ENCODE data around the gene MT1HL1.

The MT1HL1 gene

GRCh38 chr1:237004116-237004515, at the start of gene MT1HL1:
Gene MT1HL1, minus strand, starts transcription at chr1:237004441. Its CDS starts 69 bp downstream, at chr1:237004372.
- no peak for DNase-seq (ENCODE audit: low read depth)
- no peak within 1 kb of the TSS for H3K4me3 ChIP-seq (ENCODE audit: low read depth, low read length)
- no peak for TF ChIP-seq CTCF (IDR thresholded peaks at IDR 0.05; ENCODE audit: low read depth, low read length, missing control alignments)
- in situ Hi-C loops (cut with HindIII; ENCODE audit: low sequenced_read_pairs): no loop called here

- no peak for DNase-seq (ENCODE audit: low read depth)
- H3K4me3 ChIP-seq (ENCODE audit: low read depth, low read length): no peak overlapping the region
- TF ChIP-seq CTCF (IDR thresholded peaks at IDR 0.05; ENCODE audit: low read depth, low read length, missing control alignments): no peak
- in situ Hi-C loops (cut with HindIII; ENCODE audit: low sequenced_read_pairs): no loop called here
Measured at GRCh38 chr1:237050915-237051314, 46.7 kb upstream of the MT1HL1 start.

DNA sequence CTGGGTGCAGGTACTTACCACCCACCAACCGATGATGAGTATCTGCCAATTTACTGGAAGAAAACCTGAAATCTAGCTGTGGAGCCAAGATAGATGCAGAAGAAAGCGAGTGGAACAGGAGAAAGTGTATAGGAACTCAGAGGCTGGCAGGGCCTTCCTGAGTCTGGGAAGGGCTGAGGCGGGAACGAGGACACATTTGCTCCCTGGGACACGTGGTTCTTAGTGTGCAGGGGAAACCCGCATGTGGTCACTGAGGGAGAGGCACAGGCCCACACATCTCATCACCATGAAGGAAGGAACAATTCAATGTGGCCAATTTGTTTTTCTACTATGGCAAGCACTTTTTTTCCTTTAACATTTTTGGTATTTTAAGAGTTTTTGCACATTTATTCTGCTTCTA, 45.9 kb upstream of the MT1HL1 start:
- no peak for TF ChIP-seq CTCF (IDR thresholded peaks at IDR 0.05; ENCODE audit: low read depth, low read length, missing control alignments)
- in situ Hi-C loops (cut with HindIII; ENCODE audit: low sequenced_read_pairs): no loop called here
- H3K4me3 ChIP-seq (ENCODE audit: low read depth, low read length): no peak overlapping the region
- no peak for DNase-seq (ENCODE audit: low read depth)

DNA sequence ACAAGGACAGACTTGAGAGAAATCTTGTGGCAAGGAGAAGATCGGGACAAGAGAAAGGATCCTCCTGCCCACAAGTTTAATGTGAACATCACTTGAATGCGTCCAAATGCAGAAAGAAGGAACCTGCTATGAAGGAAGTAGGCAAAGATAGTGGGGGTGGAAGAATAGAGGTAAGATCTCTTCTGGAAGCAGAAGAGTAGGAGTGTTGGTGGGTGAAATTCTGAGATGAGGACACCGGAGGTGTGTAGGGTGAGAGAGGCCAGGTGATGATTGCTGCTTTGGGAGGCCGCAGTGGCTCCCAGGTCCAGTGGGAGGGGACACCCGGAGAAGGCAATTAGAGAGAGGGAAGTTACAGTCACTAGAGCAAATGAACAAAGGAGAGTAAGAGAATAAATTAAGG, 44.6 kb upstream of the MT1HL1 start:
- in situ Hi-C loops (cut with HindIII; ENCODE audit: low sequenced_read_pairs): no loop called here
- TF ChIP-seq CTCF (IDR thresholded peaks at IDR 0.05; ENCODE audit: low read depth, low read length, missing control alignments): no peak

DNA sequence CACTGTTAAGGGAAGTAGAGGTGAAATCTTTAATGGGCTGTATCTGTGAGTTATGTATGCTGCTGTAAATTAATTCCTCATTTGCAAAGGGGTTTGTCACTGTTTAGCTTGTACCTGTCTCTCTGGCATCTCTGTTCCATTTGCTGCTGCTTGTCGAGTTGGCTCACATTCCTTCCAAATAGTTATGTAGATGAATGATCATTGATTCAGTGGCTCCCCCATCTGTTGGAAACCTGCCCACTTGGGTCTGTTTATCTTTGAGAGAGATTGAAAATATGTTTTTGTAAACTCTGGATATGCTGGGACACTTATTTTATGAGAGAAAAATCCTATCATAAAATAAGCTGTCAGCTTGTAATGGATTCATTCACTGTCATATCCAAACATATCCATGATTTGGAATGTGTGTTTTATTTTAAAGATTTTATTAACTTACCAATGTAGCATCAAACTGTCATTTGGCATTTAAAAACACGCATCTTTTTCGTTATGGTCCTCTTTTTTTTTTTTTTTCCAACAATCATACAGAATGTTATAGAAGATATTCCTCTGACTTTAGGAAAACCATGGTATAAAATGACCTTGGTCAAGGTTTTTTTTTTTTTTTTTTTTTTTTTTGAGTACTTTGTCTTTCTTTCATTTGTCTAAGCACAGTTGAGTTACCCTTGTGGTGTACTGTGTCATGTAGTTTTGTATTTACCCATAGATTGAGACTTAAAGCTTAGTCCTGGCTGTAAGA, 41.2 kb upstream of the MT1HL1 start:
- no peak overlapping the region for H3K4me3 ChIP-seq (ENCODE audit: low read depth, low read length)
- no peak for DNase-seq (ENCODE audit: low read depth)
- no peak for TF ChIP-seq CTCF (IDR thresholded peaks at IDR 0.05; ENCODE audit: low read depth, low read length, missing control alignments)
- in situ Hi-C loops (cut with HindIII; ENCODE audit: low sequenced_read_pairs): no loop called here

More for the DNA sequence above, 44.6 kb upstream of the MT1HL1 start:
- DNase-seq (ENCODE audit: low read depth): no peak
- no peak overlapping the region for H3K4me3 ChIP-seq (ENCODE audit: low read depth, low read length)

DNA sequence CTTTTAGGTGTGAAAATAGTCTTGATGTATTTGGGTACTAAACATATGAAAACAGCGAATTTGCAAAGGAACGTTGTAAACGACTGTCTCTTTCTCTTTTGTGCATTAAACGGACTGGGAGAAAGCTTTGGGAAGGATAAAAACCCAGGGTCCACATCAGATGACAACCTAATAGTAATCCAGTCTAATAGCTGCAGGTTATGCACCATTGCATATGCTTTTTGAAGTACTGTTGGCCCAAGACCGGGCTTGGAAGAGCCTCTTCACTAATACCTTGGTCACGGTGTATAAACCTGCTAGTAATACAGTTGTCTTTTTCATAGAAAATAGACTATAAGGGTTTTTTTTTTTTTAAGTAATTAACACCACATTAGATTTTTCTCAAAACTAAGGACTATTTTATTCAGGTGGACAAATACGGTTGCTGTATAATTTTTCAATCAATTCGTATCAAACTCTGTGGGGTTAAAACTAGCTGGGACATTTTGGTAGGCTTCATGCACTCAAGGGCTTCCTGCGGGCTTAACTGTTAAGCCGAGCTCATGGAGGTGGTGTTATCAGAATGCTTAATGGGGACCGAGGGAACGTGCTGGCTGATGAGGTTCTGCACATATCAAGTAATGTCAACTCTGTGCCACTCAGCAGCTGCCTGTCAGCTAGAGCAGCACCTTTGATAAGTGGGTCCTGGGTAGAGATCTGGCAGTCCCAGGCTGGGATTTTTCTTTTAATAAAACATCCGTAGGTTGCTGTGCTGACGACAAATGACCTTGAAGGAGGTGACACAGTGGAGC, 39.8 kb upstream of the MT1HL1 start:
- TF ChIP-seq CTCF (IDR thresholded peaks at IDR 0.05; ENCODE audit: low read depth, low read length, missing control alignments): no peak
- H3K4me3 ChIP-seq (ENCODE audit: low read depth, low read length): no peak overlapping the region
- DNase-seq (ENCODE audit: low read depth): no peak
- in situ Hi-C loops (cut with HindIII; ENCODE audit: low sequenced_read_pairs): no loop called here
